Fibroblast of skin of back (primary cell): ENCODE measurements around the gene CHTF8.

Experiments used
- DNase-seq: peaks from one replicate; pipeline ENCODE4 v3.0.0-alpha.2; 2013

The CHTF8 gene

GRCh38 chr16:69084289-69084688, 48.1 kb downstream of the CHTF8 start:
- peak; percentile 59 for DNase-seq

GRCh38 chr16:69083306-69083941, 49.0 kb downstream of the CHTF8 start:
- DNase-seq: no peak

- DNase-seq: no peak
Measured at GRCh38 chr16:69079697-69080096, 52.7 kb downstream of the CHTF8 start.

- no peak for DNase-seq
Measured at GRCh38 chr16:69078073-69078472, 54.3 kb downstream of the CHTF8 start.

- peak; percentile 22 for DNase-seq
Measured at GRCh38 chr16:69077251-69077650, 55.1 kb downstream of the CHTF8 start.

GRCh38 chr16:69073181-69073702, 59.1 kb downstream of the CHTF8 start:
- DNase-seq: peak; percentile 77

GRCh38 chr16:69072640-69072974, 59.8 kb downstream of the CHTF8 start:
- no peak for DNase-seq

GRCh38 chr16:69071036-69071435, 61.4 kb downstream of the CHTF8 start:
- no peak for DNase-seq

- DNase-seq: no peak
Measured at GRCh38 chr16:69069504-69069903, 62.9 kb downstream of the CHTF8 start.
